ENCODE results near the gene UBE2D2. TPM values are rescaled to one million over a fixed set of nuclear protein-coding genes. Genes with fewer than 3 reads are reported as not detected.

Gene UBE2D2
- total RNA-seq, 1 donor from 2014 or later: 97.0 TPM

- Histone ChIP-seq H3K9me3 (no peaks in the 10 kb centered on the region), H3K36me3 (no peaks in the 10 kb centered on the region), H3K4me3 (no peak overlapping the region), H3K4me1 (peaks cover 44% of the 10 kb centered on the region), H3K27ac (no peak overlapping the region), H3K27me3 (ENCODE audit: low read depth) (no peaks in the 10 kb centered on the region)
- DNase-seq (no peak), ATAC-seq (no peak)
- intact Hi-C loops (cut with DNase I): no loop called here
- no peak for TF ChIP-seq CTCF (IDR thresholded peaks at IDR 0.05)
Measured at GRCh38 chr5:139642213-139642612, 81.1 kb downstream of the UBE2D2 start.

GRCh38 chr5:139642891-139643871 lies 82.0 kb downstream of the UBE2D2 start:
- no peak for TF ChIP-seq CTCF (IDR thresholded peaks at IDR 0.05)
- intact Hi-C loops (cut with DNase I): no loop called here
- Histone ChIP-seq H3K4me3 (no peak overlapping the region), H3K4me1 (peaks cover 44% of the 10 kb centered on the region), H3K27ac (peak overlapping the region; percentile 8), H3K36me3 (no peaks in the 10 kb centered on the region), H3K9me3 (no peaks in the 10 kb centered on the region), H3K27me3 (ENCODE audit: low read depth) (no peaks in the 10 kb centered on the region)
- DNase-seq: no peak
- peak; percentile 49 to 51 for ATAC-seq

GRCh38 chr5:139644001-139644456 lies 82.9 kb downstream of the UBE2D2 start:
- Histone ChIP-seq H3K36me3 (no peaks in the 10 kb centered on the region), H3K27ac (no peak overlapping the region), H3K4me1 (peaks cover 37% of the 10 kb centered on the region), H3K27me3 (ENCODE audit: low read depth) (no peaks in the 10 kb centered on the region), H3K4me3 (no peak overlapping the region), H3K9me3 (no peaks in the 10 kb centered on the region)
- ATAC-seq (no peak), DNase-seq (no peak)
- TF ChIP-seq CTCF (IDR thresholded peaks at IDR 0.05): no peak
- intact Hi-C loops (cut with DNase I): no loop called here

DNA sequence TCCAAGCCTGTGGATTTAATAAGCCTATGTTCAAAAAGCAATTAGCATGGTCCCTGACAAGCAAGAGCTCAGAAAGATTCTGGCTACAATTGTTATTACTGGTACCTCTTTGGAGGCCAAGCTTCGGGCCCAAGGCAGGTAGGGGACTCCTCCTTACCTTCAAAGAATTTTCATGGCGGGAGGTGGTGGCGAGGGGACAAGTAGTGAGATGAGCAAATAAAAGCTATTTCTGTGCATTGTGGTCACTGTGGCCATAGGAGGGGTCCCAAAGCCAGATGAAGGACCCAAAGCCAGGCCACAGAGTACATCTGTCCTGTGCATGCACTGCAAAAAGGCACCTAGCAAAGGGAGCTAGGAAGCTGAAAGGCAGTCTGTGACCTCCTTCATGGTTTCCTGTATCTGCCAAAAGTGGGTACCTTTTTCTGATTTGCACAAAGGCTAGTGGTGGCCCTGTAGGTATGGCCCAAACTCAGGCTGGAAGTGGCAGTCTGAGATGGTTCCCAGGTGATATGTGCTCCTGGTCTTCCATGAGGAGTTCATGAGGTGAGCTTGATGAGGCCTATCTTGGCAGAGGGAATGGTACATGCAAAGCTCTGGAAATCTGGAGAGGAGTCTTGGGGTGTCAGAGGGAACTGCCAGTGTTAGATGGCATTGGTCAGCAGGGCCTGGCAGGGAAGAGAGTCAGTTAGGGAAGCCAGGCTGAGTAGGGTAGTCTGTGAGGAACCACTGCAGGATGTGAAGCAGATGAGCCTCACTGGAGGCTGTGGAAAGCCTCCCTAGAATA lies 83.7 kb downstream of the UBE2D2 start:
- no peak overlapping the region for H3K4me3 ChIP-seq
- intact Hi-C loops (cut with DNase I): no loop called here
- no peak overlapping the region for H3K27ac ChIP-seq
- no peak for DNase-seq
- no peaks in the 10 kb centered on the region for H3K27me3 ChIP-seq (ENCODE audit: low read depth)
- no peak for ATAC-seq
- H3K4me1 ChIP-seq: peaks cover 41% of the 10 kb centered on the region
- no peaks in the 10 kb centered on the region for H3K36me3 ChIP-seq
- H3K9me3 ChIP-seq: no peaks in the 10 kb centered on the region
- TF ChIP-seq CTCF (IDR thresholded peaks at IDR 0.05): no peak

GRCh38 chr5:139645430-139645871 lies 84.3 kb downstream of the UBE2D2 start:
- no peaks in the 10 kb centered on the region for H3K9me3 ChIP-seq
- no peak overlapping the region for H3K27ac ChIP-seq
- ATAC-seq: no peak
- peaks cover 43% of the 10 kb centered on the region for H3K4me1 ChIP-seq
- intact Hi-C loops (cut with DNase I): no loop called here
- no peak overlapping the region for H3K4me3 ChIP-seq
- no peak for DNase-seq
- no peaks in the 10 kb centered on the region for H3K27me3 ChIP-seq (ENCODE audit: low read depth)
- no peak for TF ChIP-seq CTCF (IDR thresholded peaks at IDR 0.05)
- H3K36me3 ChIP-seq: no peaks in the 10 kb centered on the region

All from lower lobe of right lung (tissue), 2 donors.